ENCODE measurements around the gene NDUFAF4.

NDUFAF4 gene

GRCh38 chr6:96897396-96898240 is at the start of gene NDUFAF4:
TSS of gene NDUFAF4 (minus strand) at chr6:96897891. CDS start at chr6:96897801, 90 bp downstream.
- peak; percentile 93 for DNase-seq

GRCh38 chr6:96947055-96947454 is 49.4 kb upstream of the NDUFAF4 start:
- no peak for DNase-seq

GRCh38 chr6:96943555-96944215 is 46.0 kb upstream of the NDUFAF4 start:
- no peak for DNase-seq

DNA sequence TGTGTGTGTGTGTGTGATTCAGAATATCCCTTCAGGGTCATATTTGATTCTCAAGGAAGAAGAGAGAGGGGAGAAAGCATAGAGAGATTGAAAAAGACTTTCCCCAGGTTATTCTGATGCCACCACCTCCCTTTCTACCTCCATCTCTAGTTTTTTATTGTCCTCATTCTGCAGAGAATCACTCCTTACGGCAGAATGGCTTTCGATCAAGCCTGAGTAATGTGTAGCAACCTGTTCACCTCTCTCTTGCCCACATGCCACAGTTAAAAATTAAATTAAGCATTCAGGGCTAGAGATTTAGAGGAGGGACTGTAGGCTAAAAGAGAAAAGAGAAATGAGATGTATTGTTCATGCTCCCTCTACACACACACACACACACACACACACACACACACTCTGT is 45.0 kb upstream of the NDUFAF4 start:
- no peak for DNase-seq

GRCh38 chr6:96940322-96940721 is 42.6 kb upstream of the NDUFAF4 start:
- DNase-seq, result peak; percentile 18

- peak; percentile 75 for DNase-seq
These were observed 41.5 kb upstream of the NDUFAF4 start for GRCh38 chr6:96939007-96939805.

DNA sequence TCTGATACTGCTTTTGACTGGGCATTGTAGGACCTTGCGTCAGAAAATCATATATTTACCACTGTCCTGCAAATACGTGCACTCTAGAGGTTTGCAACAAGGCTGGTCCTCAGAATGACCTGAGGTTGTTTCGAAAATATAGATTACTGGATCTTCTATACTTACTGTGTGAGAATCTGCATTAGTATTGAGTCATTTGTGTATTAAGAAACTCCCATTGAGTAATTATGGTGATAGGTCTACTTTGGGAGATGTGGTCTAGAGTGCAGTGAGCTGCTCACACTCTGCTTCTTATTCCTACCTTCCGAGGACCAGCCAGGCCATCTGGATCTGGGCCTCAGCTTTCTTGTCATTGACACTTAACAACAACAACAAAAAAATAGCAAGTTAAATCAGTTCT is 36.4 kb upstream of the NDUFAF4 start:
- no peak for DNase-seq

DNA sequence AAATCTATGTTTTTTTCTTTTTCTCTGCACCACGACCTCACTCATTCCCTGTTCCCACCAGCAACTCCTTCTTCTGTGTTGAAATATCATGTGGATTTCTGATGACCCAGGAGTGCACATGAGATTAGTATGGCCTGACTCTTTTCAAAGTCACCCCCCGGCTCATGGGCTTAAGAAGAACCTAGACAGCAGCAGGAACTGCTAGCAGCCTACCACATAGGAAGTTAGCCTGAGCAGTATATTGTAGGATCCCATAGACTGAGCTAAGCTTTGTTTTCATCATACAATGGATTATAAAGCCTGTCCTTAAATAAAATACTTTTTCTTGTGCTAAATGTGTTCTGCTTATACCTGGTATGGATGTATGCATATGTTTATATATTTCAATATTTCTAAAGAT is 33.5 kb upstream of the NDUFAF4 start:
- DNase-seq, result no peak

GRCh38 chr6:96929741-96930140 is 32.0 kb upstream of the NDUFAF4 start:
- DNase-seq, result no peak

GRCh38 chr6:96927660-96928059 is 30.0 kb upstream of the NDUFAF4 start:
- no peak for DNase-seq

GRCh38 chr6:96926425-96926824 is 28.7 kb upstream of the NDUFAF4 start:
- no peak for DNase-seq

DNA sequence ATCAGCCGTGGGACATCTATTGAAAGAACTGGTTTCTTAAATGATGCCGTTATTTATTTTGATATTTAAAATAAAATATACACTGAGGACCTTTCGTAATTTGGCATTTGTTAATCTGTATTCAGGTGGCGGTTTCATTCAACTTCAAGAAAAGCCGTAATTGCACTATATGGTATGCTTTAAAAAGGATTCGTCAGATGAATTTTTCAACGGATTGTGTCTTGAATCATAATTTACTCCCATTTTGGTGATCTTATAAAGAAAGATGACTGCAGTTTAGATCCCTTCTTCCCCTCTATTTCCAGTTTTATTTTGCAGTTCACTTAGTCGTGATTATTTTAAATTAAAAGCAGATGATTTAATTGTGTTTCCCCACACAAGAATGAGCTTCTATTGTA is 27.6 kb upstream of the NDUFAF4 start:
- DNase-seq, result no peak

DNA sequence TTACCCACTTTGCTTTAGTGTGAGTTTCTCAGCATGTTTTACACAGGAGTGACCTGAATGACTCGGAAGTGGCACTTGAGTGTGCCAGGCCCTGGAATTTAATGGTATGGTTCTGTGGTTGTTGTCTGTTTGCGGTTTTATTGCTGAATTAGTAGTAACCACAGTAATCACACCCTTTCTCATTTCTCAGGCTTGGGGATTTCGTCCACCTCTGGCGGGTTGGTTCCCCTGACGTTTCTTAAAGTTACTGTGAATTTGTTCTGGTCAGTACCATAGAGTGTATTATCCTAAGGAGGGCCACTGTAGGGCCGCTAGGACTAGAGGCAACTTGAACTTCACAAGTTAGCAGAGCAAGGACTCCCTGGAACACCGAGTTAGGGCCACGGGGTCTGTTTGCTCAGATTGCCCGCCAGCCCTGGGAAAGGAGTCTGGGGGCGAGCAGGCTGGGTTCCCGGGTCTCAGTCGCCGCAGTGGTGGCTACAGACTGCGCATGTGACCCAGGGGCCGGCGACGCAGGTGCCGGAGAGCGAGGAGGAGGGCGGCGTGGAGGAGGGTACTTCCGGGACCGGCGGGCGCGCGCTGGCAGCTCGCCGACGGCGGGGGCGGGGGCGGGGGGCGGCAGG is 26.3 kb upstream of the NDUFAF4 start:
- peak; percentile 2 for DNase-seq

GRCh38 chr6:96923400-96923799 is 25.7 kb upstream of the NDUFAF4 start:
- no peak for DNase-seq

- no peak for DNase-seq
These were observed 19.4 kb upstream of the NDUFAF4 start for GRCh38 chr6:96917098-96917497.

- no peak for DNase-seq
These were observed 15.9 kb upstream of the NDUFAF4 start for GRCh38 chr6:96913621-96914020.

- DNase-seq, result no peak
These were observed 14.1 kb upstream of the NDUFAF4 start for GRCh38 chr6:96911751-96912150.

- no peak for DNase-seq
These were observed 13.5 kb upstream of the NDUFAF4 start for GRCh38 chr6:96911171-96911570.

DNA sequence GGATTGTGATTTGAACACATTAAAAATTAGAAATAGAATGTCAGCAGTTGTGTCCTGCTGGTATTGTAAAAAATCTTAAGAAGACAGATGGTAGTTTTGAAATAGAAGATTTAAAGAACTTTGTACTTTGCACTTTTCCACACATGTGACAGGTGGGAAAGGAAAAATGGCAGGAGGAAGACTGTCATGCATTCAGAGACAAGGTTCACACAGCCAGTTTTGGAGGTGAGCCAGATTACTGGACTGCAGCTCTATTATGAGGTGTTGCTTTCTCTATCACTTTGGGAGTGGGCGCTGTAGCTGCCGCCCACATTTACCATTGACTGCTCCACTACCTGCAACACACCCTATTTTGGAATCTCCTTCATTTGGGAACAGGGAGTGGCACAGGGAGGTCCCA is 12.1 kb upstream of the NDUFAF4 start:
- no peak for DNase-seq

DNA sequence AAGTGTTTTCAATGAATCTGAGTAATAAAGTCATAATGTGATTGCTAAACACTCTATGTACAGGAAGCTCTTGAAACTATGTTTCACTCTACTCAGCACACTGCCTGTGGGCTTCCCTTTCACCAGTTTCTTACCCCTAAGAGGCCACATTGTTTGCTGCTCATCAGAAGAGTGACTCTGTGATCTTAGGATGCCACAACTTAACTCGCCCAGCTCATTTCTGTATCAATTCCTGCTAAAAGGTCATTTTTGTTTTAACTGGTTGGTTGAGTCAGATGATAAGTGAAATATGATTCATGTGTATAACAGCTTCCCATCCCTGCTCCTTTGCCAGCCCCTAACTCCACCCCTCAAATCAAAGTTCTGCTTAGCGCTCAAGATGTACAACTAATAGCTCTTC is 9.8 kb upstream of the NDUFAF4 start:
- peak; percentile 6 for DNase-seq

DNA sequence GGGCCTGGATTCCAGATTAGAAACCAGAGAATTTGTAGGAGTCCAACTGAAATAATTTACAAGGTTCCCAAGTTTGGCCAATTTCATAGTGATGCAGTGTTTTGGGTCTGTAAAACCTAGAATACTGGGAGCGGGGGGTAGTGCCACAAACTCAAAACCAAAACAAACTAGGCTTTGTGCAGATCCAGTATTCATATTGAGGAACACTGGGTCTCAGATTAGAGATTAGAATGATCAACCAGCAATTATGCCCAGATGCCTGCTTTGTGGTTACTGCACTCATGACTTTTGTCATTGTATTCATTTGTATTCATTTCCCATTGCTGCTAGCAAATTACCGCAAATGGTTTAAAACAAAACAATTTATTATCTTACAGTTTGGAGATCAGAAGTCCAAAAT is 3.2 kb upstream of the NDUFAF4 start:
- no peak for DNase-seq

DNA sequence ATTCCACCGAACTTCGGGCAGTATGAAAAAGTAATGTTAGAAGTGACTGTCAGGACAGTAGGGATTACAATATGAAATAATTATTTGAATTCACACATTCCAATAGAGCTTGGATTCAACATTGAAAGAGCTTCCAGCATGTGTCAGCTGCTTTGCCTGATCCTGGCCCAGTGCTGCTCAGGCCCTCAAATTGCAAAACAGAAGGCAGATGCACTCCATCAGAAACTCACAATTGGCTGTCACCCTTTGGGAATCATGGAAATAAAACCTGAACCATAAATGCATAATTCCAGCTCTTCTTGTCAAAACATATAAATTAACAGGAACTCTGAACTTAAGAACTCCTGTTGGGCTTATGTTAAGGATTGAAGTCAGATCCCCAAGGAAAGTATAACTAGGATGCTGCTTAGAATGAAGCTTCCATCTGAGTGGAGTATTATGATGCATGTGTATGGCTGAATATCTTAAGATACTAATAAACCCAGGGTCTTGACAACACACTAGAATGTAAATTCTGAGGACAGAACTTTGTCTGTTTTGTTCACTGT is 1.8 kb upstream of the NDUFAF4 start:
- DNase-seq, result no peak

DNA sequence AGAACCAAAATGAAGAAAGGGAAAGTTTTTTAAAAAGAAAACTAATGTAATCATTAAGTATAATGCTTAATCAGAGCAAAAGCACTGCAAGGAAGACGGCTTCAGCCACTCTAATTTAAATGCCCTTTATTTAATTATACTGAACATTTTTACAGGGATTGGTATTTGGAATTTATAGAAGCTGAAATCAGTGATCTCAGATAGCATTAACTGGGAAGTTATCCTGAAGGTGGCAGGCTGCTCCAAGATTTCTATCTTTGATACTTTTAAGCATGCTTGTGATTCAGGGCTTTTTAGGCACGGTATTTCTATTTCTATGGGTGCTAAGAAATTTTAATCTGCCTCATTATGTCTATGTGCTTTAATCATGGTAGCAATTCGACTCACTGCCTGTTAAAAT is 1.3 kb upstream of the NDUFAF4 start:
- DNase-seq, result peak; percentile 32
